ENCODE results near the gene IFNG.

Gene IFNG

DNA sequence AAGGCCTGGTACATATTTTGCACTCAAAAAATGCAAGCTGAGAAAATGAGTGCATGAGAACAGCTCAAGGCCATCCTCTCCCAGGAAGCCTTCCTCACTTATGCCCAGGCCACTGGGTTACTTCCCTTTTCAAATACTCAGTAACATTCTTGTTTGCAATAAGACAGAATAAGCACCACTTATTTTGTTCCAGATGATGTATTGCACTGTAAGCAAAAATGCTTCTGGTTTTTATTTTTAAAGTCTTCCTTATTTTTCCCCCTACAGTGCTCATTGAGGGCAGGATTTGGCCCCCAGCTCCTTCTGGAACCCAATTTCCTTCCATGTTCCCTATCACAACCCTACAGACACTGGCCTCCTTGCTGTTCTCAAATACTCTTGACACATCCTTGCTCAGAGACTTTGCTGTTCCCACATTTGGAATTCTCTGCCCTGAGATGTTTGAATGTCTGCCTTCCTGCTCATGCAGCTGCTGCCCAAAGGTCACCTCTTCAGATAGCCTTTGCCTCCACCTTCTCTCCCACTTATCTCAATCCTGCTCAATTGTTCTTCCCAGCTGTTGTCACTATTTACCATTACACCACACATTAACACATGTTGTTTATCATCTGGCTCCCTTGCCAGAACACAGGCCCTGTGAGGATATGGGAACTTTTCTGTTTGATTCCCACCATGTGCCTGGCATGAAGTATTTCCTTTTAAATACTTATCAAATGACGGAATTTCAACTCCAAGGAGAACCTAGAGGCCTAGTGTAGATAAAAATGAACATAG is 49.9 kb downstream of the IFNG start:
- Histone ChIP-seq H3K27me3 (ENCODE audit: insufficient read depth, poor library complexity, severe bottlenecking) (no peaks in the 10 kb centered on the region), H3K4me3 (replicated peaks; ENCODE audit: insufficient read depth, low read length) (no peak overlapping the region), H3K27ac (replicated peaks) (no peak overlapping the region)
- TF ChIP-seq POLR2AphosphoS5 (IDR thresholded peaks at IDR 0.05; ENCODE audit: low read depth) (no peak), SPI1 (IDR thresholded peaks at IDR 0.05; ENCODE audit: borderline replicate concordance, low read depth) (no peak), GABPA (IDR thresholded peaks at IDR 0.05; ENCODE audit: low read depth) (no peak)
- TF ChIP-seq, protein P1, sequence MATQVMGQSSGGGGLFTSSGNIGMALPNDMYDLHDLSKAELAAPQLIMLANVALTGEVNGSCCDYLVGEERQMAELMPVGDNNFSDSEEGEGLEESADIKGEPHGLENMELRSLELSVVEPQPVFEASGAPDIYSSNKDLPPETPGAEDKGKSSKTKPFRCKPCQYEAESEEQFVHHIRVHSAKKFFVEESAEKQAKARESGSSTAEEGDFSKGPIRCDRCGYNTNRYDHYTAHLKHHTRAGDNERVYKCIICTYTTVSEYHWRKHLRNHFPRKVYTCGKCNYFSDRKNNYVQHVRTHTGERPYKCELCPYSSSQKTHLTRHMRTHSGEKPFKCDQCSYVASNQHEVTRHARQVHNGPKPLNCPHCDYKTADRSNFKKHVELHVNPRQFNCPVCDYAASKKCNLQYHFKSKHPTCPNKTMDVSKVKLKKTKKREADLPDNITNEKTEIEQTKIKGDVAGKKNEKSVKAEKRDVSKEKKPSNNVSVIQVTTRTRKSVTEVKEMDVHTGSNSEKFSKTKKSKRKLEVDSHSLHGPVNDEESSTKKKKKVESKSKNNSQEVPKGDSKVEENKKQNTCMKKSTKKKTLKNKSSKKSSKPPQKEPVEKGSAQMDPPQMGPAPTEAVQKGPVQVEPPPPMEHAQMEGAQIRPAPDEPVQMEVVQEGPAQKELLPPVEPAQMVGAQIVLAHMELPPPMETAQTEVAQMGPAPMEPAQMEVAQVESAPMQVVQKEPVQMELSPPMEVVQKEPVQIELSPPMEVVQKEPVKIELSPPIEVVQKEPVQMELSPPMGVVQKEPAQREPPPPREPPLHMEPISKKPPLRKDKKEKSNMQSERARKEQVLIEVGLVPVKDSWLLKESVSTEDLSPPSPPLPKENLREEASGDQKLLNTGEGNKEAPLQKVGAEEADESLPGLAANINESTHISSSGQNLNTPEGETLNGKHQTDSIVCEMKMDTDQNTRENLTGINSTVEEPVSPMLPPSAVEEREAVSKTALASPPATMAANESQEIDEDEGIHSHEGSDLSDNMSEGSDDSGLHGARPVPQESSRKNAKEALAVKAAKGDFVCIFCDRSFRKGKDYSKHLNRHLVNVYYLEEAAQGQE (IDR thresholded peaks at IDR 0.05; ENCODE audit: insufficient replicate concordance, low read depth) = no peak
- TF ChIP-seq, protein P2, sequence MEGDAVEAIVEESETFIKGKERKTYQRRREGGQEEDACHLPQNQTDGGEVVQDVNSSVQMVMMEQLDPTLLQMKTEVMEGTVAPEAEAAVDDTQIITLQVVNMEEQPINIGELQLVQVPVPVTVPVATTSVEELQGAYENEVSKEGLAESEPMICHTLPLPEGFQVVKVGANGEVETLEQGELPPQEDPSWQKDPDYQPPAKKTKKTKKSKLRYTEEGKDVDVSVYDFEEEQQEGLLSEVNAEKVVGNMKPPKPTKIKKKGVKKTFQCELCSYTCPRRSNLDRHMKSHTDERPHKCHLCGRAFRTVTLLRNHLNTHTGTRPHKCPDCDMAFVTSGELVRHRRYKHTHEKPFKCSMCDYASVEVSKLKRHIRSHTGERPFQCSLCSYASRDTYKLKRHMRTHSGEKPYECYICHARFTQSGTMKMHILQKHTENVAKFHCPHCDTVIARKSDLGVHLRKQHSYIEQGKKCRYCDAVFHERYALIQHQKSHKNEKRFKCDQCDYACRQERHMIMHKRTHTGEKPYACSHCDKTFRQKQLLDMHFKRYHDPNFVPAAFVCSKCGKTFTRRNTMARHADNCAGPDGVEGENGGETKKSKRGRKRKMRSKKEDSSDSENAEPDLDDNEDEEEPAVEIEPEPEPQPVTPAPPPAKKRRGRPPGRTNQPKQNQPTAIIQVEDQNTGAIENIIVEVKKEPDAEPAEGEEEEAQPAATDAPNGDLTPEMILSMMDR (IDR thresholded peaks at IDR 0.05; ENCODE audit: insufficient read depth, low read length) = no peak
- no peak for DNase-seq (ENCODE audit: low read depth in 1 of 2, low spot score in 1 of 2)

DNA sequence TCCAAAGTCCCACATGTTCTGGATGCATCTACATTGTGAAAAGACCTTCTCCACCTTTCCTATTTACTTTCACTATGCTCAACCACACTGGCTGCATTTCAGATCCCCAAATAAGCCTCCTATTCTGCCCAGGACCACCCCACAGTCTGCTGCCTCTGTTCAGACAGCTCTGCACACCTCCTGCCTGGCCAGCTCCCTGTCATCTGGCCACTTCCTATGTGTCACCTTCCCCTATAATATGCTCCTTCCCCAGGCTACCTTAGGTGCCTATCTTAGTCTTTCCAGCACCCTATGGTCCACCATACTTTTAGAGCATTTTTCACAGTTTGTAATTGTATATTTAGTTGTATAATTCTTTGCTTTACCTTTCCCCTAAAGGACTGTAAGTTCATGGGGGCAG is 50.5 kb downstream of the IFNG start:
- TF ChIP-seq GABPA (IDR thresholded peaks at IDR 0.05; ENCODE audit: low read depth) (no peak), SPI1 (IDR thresholded peaks at IDR 0.05; ENCODE audit: borderline replicate concordance, low read depth) (no peak)
- TF ChIP-seq, protein P1 (IDR thresholded peaks at IDR 0.05; ENCODE audit: insufficient replicate concordance, low read depth) = no peak
- TF ChIP-seq, protein P2 (IDR thresholded peaks at IDR 0.05; ENCODE audit: insufficient read depth, low read length) = no peak
- Histone ChIP-seq H3K27me3 (ENCODE audit: insufficient read depth, poor library complexity, severe bottlenecking) (no peaks in the 10 kb centered on the region), H3K4me3 (replicated peaks; ENCODE audit: insufficient read depth, low read length) (no peak overlapping the region), H3K27ac (replicated peaks) (no peak overlapping the region)
- DNase-seq (ENCODE audit: low read depth in 1 of 2, low spot score in 1 of 2) = no peak

DNA sequence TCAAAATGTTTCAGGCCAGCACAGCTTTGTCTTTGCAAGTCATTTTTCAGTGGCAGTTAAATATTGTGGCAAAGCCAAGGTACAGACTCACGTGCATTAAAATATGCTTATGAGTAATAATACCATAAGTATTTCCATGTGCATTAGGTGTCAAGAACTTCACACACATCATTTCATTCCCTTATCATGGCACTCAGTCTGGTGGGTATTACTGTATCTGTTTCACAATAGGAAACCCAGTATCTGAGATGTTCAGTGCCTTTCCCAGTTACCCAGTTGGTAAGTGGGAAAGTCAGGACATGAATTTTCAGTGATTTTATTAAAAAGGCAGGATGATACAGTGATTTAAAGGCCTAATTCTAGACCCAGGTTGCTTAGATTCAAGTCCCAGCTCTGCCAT is 52.9 kb downstream of the IFNG start:
- Histone ChIP-seq H3K4me3 (replicated peaks; ENCODE audit: insufficient read depth, low read length) (no peak overlapping the region), H3K27ac (replicated peaks) (no peak overlapping the region), H3K27me3 (ENCODE audit: insufficient read depth, poor library complexity, severe bottlenecking) (no peaks in the 10 kb centered on the region)
- TF ChIP-seq GABPA (IDR thresholded peaks at IDR 0.05; ENCODE audit: low read depth) = no peak
- no peak for TF ChIP-seq POLR2AphosphoS5 (IDR thresholded peaks at IDR 0.05; ENCODE audit: low read depth)
- TF ChIP-seq, protein P2 (IDR thresholded peaks at IDR 0.05; ENCODE audit: insufficient read depth, low read length) = no peak
- no peak for TF ChIP-seq SPI1 (IDR thresholded peaks at IDR 0.05; ENCODE audit: borderline replicate concordance, low read depth)
- TF ChIP-seq, protein P1 (IDR thresholded peaks at IDR 0.05; ENCODE audit: insufficient replicate concordance, low read depth) = no peak
- no peak for DNase-seq (ENCODE audit: low read depth in 1 of 2, low spot score in 1 of 2)
